DMS79 (cell line): ENCODE measurements around the gene R3HDML.

Experiments
- DNase-seq: peaks from one replicate; lab custom pipeline; 2025; lab: John Stamatoyannopoulos, UW

The R3HDML gene

GRCh38 chr20:44364068-44364467, 27.2 kb downstream of the R3HDML start:
- DNase-seq: no peak

GRCh38 chr20:44364780-44365179, 27.9 kb downstream of the R3HDML start:
- DNase-seq: no peak

DNA sequence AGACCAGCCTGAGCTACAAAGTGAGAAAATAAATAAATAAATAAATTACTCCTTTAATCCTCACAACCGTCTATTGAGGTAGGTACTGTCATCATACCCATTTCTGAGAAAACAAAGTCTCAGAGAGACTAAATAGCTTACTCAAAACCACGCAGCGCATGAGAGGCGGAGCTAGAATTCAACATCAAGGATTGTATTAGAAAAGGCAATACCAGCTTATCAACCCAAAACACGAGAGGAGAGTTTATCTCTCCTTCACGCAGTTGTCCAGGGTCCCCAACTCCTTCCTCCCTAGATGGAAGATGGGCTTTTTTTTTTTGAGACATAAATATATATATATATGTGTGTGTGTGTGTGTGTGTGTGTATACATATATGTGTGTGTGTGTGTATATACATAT, 30.9 kb downstream of the R3HDML start:
- DNase-seq: no peak

- DNase-seq: no peak
These were observed 33.9 kb downstream of the R3HDML start for GRCh38 chr20:44370639-44371218.

DNA sequence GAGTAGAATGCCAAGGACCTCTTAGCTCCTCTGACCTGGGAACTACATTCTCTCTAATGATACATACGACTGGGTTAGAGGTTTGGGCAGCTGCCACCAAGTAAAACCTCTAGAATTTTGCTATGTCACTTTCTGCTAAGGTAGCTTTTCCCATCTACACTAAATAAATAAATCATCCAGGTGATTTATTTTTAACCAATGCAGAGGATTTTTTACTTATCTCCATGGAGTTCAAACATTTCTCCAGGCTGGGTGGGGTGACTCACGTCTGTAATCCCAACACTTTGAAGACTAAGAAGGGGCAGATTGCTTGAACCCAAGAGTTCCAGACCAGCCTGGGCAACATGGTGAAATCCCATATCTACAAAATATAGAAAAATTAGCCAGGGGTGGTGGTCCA, 45.8 kb downstream of the R3HDML start:
- no peak for DNase-seq

DNA sequence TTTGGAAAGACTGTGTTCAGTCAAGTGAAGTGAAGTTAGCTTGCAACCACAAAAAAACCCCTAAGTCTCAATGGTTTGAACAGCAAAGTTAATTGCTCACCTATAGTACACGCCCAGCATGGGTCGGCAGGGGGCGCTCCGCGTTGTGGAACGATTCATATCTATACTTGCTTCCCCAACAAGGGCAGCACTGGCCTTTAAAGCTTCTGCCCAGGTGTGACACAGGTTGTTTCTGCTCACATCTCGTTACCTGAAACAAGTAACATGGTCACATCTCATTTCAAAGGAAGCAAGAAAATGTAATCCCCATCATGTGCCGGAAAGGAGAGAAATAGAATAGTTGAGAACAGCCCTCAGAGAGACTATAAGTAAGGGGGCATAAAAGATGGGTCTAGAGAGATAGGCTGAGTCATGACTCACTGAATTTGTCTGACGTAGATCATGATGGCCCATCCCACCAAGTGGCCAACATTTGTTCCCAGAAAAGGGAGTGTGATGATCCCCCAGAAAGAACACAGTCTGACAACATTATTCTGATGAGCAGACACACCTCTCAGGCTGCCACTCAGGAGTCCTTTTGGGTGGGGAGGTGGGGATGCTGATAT, 47.7 kb downstream of the R3HDML start:
- DNase-seq: no peak

GRCh38 chr20:44388466-44389023, 51.7 kb downstream of the R3HDML start:
- no peak for DNase-seq

- DNase-seq: no peak
These were observed 53.0 kb downstream of the R3HDML start for GRCh38 chr20:44389871-44390270.

DNA sequence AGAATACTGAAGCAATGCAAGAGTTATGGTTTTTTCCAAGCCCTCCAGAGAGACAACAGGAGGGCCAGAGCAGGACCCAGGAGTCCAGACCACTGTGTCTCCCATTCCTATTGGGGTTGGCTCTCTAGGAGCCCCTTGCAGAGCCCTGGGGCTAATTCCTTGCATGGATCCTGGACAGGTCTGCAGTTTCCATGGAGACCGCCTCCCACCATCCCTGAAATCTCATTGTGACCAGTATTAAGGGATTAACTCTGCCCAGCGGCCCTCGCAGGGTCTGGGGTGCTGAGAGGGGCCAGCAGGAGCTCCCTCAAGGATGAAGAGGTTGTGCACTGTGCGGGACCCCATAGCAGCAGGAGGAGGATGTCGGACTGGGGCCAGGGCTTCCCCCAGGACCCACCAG, 53.4 kb downstream of the R3HDML start:
- no peak for DNase-seq

DNA sequence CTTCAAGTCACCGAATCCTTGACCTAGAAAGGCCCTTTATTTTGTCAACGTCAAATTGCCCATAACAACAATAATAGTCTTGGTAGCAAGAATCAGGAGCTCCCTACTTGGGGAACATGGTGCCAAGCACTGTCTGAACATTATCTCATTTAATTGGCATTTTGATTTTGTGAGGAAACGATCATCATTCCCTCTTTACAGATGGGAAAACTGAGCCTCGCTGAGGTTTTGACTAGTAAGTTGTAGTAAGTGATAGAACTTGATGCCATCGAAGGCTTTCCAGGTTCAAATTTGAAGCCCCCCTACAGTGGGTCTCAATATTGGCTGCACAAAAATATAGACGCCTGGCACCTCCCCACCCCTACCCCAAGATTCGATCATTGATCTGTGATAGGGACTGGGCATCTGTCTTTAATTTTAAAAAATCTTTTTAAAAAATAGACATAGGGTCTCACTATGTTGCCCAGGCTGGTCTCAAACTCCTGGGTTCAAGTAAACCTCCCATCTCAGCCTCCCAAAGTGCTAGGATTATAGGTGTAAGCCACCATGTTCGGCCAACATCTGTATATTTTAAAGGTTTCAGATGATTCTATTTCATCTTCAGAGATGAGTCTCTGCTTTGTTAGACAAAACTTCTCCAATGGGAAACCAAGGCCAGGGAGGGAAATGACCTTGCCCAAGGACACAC, 55.4 kb downstream of the R3HDML start:
- DNase-seq: no peak

GRCh38 chr20:44392776-44393607, 56.1 kb downstream of the R3HDML start:
- DNase-seq: no peak

DNA sequence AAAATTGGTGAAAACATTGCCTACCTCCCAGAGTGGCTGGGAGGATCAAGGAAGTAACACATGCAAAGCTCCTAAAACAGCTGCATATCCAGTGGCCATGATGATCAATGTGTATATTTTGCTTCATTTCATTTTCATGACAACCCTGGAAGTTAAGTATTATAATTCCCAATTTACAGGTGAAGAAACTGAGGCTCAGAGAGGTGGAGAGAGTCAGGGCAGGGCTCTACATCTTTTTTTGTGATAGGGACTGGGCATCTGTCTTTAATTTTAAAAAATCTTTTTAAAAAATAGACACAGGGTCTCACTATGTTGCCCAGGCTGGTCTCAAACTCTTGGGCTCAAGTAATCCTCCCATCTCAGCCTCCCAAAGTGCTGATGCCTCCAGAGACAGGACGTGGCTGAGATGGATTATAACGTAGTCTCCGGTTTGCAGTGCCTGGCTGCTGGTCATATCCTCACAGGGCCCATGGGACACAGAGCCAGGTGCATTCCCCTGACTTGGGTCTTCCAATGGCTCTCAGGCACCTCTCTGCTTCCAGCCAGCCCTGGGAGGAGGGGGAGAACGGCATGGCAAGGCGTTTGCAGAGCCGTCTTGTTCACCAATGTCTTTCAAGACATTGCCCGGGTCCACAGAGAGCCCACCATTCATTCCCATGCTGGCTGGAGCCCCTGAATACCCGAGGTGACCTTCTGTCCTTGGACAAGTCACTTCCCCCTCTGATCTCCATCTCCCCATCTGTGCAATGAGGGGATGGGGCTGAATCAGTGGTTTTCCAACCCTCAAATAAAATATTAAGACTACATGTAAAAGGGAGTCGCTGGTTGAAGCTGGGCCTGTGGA, 57.0 kb downstream of the R3HDML start:
- DNase-seq: no peak

DNA sequence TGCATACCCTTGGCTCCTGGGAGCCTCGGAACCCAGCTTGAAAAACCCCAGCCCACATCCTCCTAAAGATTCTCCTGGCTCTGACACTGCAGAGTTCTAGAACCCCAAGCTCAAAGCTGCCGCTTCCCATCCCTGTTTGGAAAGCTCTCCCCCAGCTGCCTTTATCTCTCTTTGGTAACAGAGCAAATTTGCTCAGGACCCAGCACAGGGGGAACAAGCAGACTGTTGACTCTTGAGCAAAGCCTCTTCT, 57.5 kb downstream of the R3HDML start:
- DNase-seq: no peak

- no peak for DNase-seq
These were observed 58.0 kb downstream of the R3HDML start for GRCh38 chr20:44394702-44395460.

DNA sequence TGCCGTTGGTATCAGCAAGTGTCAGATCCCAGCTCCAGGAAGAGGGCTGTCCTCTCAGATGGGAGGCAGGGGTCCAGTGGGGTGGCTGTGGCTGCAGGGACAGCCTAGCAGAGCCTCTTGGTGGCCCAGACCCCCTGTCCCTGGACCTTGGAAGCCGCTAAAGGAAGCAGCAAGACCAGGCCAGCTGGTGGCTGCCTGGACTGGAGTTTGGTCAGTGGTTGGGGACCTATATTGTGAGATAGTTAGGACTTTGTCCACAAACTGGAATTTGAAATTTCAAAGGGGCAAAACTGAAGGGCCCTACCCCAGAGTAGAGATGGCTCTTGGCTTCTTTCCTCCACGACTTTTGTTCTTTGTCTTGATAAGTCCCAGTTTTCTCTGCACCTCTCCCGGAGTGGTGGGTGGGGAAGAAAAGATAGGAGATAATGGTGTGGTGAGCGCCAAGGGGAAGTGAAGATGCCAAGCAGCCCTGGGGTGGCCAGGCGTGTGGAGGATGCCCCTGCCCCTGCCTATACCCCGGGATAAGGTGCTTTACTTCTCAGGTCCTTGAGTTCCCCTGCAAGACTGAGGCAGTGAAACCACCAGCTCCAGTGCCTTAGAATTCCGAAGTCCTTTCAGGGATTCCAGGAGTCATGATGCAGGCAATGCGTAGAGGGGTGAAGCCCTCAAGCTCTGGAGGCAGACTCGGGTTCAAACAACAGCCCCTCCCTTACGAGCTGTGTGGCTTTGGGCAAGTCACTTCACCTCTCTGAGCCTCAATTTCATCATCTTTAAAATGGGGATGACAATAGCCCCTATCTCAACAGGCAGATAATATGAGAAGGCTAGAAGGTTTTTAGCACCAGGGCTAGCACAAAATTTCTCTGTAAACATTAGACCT, 58.9 kb downstream of the R3HDML start:
- no peak for DNase-seq

DNA sequence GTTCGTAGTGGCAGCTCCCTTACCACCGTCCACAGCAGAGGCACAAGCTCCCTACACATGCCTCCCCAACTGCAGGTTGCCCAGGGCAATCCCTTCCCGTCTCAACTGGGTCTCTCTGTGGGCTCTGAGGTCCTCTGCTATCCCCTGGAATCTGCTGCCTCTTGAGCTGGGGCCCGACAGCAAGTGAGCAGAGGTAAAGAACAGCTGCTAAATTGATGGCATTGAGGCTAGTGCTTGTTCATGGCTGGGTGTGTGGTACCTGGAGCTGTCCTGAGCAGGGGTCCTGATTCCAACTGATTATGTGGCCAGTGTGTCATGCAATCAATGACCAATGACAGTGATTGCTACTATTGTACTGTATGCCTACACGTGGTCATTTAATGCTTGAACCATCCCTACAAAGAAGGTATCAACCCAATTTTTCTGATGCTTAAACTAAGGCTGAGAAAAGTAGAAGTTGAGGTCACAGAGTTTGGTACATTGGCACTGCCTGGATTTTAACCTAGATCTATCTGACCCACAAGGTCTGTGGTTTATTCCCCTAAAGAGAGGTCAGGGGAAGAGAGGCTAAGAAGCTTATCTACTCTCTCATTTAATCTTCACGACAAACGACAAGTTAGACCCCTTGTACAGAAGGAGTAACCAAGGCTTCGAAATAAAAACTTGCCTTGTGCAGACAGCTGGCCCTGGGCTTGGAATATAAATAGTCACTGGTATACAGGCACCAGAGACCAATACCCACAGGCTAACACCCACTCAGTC, 59.7 kb downstream of the R3HDML start:
- no peak for DNase-seq

DNA sequence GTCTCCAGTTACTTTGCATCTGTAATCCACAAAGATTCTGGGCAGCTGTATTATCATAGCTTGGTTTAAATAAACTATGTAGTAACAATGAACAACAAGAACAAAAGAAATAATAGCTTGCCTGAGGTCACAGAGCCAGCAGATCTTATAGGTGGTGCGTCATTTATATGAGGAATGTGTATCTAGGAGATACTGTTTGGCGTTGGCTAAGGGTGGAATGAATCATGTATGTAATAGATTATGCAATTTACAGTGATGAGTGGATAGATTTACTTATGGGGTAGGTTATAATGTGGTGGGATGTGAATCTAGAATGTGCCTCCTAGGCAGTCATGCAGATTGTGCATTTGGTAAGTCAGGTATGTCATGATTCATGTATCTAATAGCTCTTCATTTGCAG, 61.5 kb downstream of the R3HDML start:
- DNase-seq: no peak

DNA sequence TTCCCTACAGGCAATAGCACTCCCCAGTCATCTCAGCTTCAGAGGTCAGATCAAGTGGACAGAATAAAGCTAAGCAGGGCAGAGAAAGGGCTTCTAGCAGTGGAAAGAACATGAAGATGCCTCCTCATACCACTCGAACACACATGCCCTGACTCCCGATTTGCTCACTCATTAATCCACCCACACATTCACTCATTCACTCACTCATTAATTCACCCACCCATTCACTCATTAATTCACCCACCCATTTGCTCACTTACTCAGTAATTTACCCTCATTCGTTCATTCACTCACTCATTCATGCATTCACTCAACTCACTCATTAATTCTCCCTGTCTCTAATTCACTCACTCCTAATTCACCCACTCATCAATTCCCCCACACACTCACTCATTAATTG, 62.6 kb downstream of the R3HDML start:
- no peak for DNase-seq

DNA sequence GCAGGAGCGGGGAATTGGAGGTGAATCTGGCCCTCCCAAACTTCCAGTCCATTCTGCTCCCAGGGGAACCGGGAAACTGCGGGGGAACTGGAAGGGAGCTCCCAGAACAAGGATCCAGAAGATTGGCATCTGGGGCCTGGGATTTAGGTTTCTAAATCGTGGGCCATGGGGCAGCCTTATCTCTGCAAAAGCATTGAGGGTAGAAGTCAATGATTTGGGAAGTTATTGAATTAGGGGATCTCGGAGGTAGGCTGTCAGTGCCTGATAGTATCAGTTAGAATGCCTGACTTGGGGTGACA, 63.8 kb downstream of the R3HDML start:
- no peak for DNase-seq
